ENCODE measurements around the gene NR1H4.
"Not testable (repeated sequence)": the region's sequence is repeated elsewhere in the genome, so short reads cannot be mapped to it uniquely, and the experiment has no call there.

NR1H4 gene

DNA sequence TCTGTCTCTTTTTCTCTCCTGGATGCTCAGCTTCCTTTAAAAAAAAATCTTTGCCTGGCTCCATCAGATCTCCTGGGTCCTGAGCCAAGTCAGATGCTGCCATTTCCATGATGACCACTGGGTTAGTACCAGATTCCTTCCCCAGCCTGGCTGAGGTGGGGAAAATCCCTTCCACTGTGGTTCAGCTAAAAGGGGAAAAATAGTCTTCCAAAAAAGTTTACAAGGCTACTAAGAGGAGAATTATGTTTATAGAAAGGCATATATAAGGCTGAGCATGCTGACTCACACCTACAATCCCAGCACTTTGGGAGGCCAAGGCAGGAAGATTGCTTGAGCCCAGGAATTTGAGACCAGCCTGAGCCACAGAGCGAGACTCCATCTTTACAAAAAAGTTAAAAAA lies 71.4 kb downstream of the NR1H4 start:
- Histone ChIP-seq H3K36me3 (ENCODE audit: insufficient read depth, insufficient read length, low read length) (no peaks in the 10 kb centered on the region), H3K27me3 (ENCODE audit: insufficient read depth, insufficient read length) (no peaks in the 10 kb centered on the region), H3K9me3 (ENCODE audit: insufficient read depth, low read length) (no peaks in the 10 kb centered on the region), H3K9ac (ENCODE audit: insufficient read length, low read depth) (no peak overlapping the region), H3K4me3 (ENCODE audit: insufficient read length, low read depth) (no peak overlapping the region), H3K4me1 (ENCODE audit: insufficient read depth, insufficient read length) (no peaks in the 10 kb centered on the region)
- no peak for TF ChIP-seq YY1 (IDR thresholded peaks at IDR 0.05; ENCODE audit: insufficient read depth, insufficient read length)
- TF ChIP-seq ZNF274 (IDR thresholded peaks at IDR 0.05; ENCODE audit: low read depth, low read length), result no peak
- TF ChIP-seq SUZ12 (IDR thresholded peaks at IDR 0.05; ENCODE audit: extremely low read depth, insufficient read depth, insufficient read length), result no peak
- no peak for DNase-seq (ENCODE audit: low read depth, low spot score)

DNA sequence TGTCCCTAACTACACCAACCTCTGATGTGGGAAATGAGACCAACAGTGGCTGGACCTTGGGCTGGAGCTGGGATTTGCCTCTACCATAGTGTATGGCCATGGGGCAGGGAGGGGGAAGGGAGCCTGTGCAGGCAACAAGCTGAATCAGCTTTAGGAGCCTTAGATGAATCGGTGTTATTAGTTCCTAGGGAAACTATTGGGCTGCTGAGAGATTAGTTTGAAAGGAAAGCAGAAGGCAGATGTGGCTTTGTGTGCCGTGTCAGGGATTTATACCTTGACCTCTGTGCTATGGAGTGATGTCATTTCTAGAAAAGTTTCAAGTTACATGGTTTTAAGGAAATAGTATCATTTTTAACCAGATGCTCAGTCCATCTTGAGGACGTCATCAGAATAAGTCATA lies 80.3 kb downstream of the NR1H4 start:
- no peak for TF ChIP-seq ZNF274 (IDR thresholded peaks at IDR 0.05; ENCODE audit: low read depth, low read length)
- TF ChIP-seq YY1 (IDR thresholded peaks at IDR 0.05; ENCODE audit: insufficient read depth, insufficient read length), result no peak
- no peak for TF ChIP-seq SUZ12 (IDR thresholded peaks at IDR 0.05; ENCODE audit: extremely low read depth, insufficient read depth, insufficient read length)
- no peaks in the 10 kb centered on the region for H3K4me1 ChIP-seq (ENCODE audit: insufficient read depth, insufficient read length)
- no peaks in the 10 kb centered on the region for H3K9me3 ChIP-seq (ENCODE audit: insufficient read depth, low read length)
- no peak overlapping the region for H3K9ac ChIP-seq (ENCODE audit: insufficient read length, low read depth)
- no peak for DNase-seq (ENCODE audit: low read depth, low spot score)
- H3K27me3 ChIP-seq (ENCODE audit: insufficient read depth, insufficient read length), result no peaks in the 10 kb centered on the region
- H3K36me3 ChIP-seq (ENCODE audit: insufficient read depth, insufficient read length, low read length), result no peaks in the 10 kb centered on the region
- no peak overlapping the region for H3K4me3 ChIP-seq (ENCODE audit: insufficient read length, low read depth)

GRCh38 chr12:100554608-100555077 lies 81.0 kb downstream of the NR1H4 start:
- peak; percentile 78 for DNase-seq (ENCODE audit: low read depth, low spot score)
- TF ChIP-seq SUZ12 (IDR thresholded peaks at IDR 0.05; ENCODE audit: extremely low read depth, insufficient read depth, insufficient read length), result no peak
- no peak for TF ChIP-seq ZNF274 (IDR thresholded peaks at IDR 0.05; ENCODE audit: low read depth, low read length)
- TF ChIP-seq YY1 (IDR thresholded peaks at IDR 0.05; ENCODE audit: insufficient read depth, insufficient read length), result no peak
- Histone ChIP-seq H3K4me3 (ENCODE audit: insufficient read length, low read depth) (no peak overlapping the region), H3K9ac (ENCODE audit: insufficient read length, low read depth) (no peak overlapping the region), H3K27me3 (ENCODE audit: insufficient read depth, insufficient read length) (no peaks in the 10 kb centered on the region), H3K36me3 (ENCODE audit: insufficient read depth, insufficient read length, low read length) (no peaks in the 10 kb centered on the region), H3K9me3 (ENCODE audit: insufficient read depth, low read length) (no peaks in the 10 kb centered on the region), H3K4me1 (ENCODE audit: insufficient read depth, insufficient read length) (no peaks in the 10 kb centered on the region)

DNA sequence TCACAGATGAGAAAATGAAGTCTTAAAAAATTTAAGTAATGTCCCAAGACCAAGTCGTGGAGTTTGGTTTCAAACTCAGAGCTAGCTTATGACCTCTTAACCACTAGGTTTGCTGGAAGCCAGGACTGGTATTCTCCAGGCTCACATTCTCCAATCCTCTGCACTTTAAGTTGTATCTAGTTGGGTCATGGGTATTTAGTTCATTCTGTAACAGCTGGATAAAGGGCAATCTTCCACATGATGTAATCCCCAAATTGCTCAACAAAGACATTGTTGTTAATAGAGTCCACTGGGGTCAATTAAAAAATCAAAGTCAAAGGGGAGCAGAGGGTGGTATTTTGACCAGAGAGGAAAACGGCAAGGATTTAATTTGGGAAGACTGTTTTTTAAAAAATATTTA lies 82.1 kb downstream of the NR1H4 start:
- Histone ChIP-seq H3K27me3 (ENCODE audit: insufficient read depth, insufficient read length) (no peaks in the 10 kb centered on the region), H3K36me3 (ENCODE audit: insufficient read depth, insufficient read length, low read length) (no peaks in the 10 kb centered on the region), H3K4me1 (ENCODE audit: insufficient read depth, insufficient read length) (no peaks in the 10 kb centered on the region), H3K9ac (ENCODE audit: insufficient read length, low read depth) (no peak overlapping the region), H3K4me3 (ENCODE audit: insufficient read length, low read depth) (no peak overlapping the region), H3K9me3 (ENCODE audit: insufficient read depth, low read length) (no peaks in the 10 kb centered on the region)
- TF ChIP-seq ZNF274 (IDR thresholded peaks at IDR 0.05; ENCODE audit: low read depth, low read length) (no peak), YY1 (IDR thresholded peaks at IDR 0.05; ENCODE audit: insufficient read depth, insufficient read length) (no peak), SUZ12 (IDR thresholded peaks at IDR 0.05; ENCODE audit: extremely low read depth, insufficient read depth, insufficient read length) (no peak)
- no peak for DNase-seq (ENCODE audit: low read depth, low spot score)

- no peaks in the 10 kb centered on the region for H3K9me3 ChIP-seq (ENCODE audit: insufficient read depth, low read length)
- no peaks in the 10 kb centered on the region for H3K27me3 ChIP-seq (ENCODE audit: insufficient read depth, insufficient read length)
- H3K4me1 ChIP-seq (ENCODE audit: insufficient read depth, insufficient read length), result no peaks in the 10 kb centered on the region
- H3K9ac ChIP-seq (ENCODE audit: insufficient read length, low read depth), result no peak overlapping the region
- DNase-seq (ENCODE audit: low read depth, low spot score), result no peak
- H3K4me3 ChIP-seq (ENCODE audit: insufficient read length, low read depth), result no peak overlapping the region
- TF ChIP-seq ZNF274 (IDR thresholded peaks at IDR 0.05; ENCODE audit: low read depth, low read length), result no peak
- H3K36me3 ChIP-seq (ENCODE audit: insufficient read depth, insufficient read length, low read length), result no peaks in the 10 kb centered on the region
These were observed 83.7 kb downstream of the NR1H4 start for GRCh38 chr12:100557357-100557756.

DNA sequence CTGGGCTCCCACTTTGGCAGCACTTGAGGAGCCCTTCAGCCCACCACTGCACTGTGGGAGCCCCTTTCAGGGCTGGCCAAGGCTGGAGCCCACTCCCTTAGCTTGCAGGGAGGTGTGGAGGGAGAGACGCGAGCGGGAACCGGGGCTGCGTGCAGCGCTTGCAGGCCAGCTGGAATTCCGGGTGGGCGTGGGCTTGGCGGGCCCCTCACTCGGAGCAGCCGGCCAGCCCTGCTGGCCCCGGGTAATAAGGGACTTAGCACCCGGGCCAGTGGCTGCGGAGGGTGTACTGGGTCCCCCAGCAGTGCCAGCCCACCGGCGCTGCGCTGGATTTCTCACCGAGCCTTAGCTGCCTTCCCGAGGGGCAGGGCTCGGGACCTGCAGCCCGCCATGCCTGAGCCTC lies 85.6 kb downstream of the NR1H4 start:
- not testable (repeated sequence) for DNase-seq (ENCODE audit: low read depth, low spot score); H3K9ac ChIP-seq (ENCODE audit: insufficient read length, low read depth); H3K27me3 ChIP-seq (ENCODE audit: insufficient read depth, insufficient read length); H3K4me1 ChIP-seq (ENCODE audit: insufficient read depth, insufficient read length); H3K36me3 ChIP-seq (ENCODE audit: insufficient read depth, insufficient read length, low read length); H3K4me3 ChIP-seq (ENCODE audit: insufficient read length, low read depth); H3K9me3 ChIP-seq (ENCODE audit: insufficient read depth, low read length)

- H3K4me3 ChIP-seq (ENCODE audit: insufficient read length, low read depth), result no peak overlapping the region
- no peaks in the 10 kb centered on the region for H3K27me3 ChIP-seq (ENCODE audit: insufficient read depth, insufficient read length)
- no peak for DNase-seq (ENCODE audit: low read depth, low spot score)
- TF ChIP-seq YY1 (IDR thresholded peaks at IDR 0.05; ENCODE audit: insufficient read depth, insufficient read length), result no peak
- no peak for TF ChIP-seq SUZ12 (IDR thresholded peaks at IDR 0.05; ENCODE audit: extremely low read depth, insufficient read depth, insufficient read length)
- no peak for TF ChIP-seq ZNF274 (IDR thresholded peaks at IDR 0.05; ENCODE audit: low read depth, low read length)
- no peak overlapping the region for H3K9ac ChIP-seq (ENCODE audit: insufficient read length, low read depth)
- no peaks in the 10 kb centered on the region for H3K36me3 ChIP-seq (ENCODE audit: insufficient read depth, insufficient read length, low read length)
- H3K9me3 ChIP-seq (ENCODE audit: insufficient read depth, low read length), result no peaks in the 10 kb centered on the region
- H3K4me1 ChIP-seq (ENCODE audit: insufficient read depth, insufficient read length), result no peaks in the 10 kb centered on the region
These were observed 90.4 kb downstream of the NR1H4 start for GRCh38 chr12:100564090-100564489.

DNA sequence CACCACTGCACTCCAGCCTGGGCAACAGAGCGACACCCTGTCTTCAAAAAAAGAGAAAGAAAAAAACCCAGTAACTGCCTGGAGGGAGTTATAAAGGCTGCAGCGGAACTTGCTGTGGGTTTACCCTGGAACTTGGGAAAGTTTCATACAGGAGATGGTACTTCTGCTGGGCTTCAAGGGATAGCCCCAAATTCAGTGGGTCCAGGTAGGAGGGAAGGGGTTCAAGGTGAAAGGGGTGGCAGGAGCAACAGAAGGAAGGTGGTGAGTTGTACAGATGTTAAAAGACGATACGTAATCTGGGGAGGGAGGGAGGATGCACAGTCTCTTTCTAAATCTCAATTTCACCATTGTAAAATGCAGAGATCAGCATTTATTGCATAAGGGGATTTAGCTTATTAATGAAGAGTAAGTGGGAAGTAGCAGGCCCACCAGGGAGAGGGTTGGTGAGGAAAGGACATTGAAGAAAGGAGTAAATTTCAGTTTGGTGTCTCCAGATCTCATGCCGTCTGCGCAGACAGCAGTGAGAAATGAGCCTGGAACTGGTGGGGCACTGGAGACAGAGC lies 91.3 kb downstream of the NR1H4 start:
- H3K9me3 ChIP-seq (ENCODE audit: insufficient read depth, low read length), result no peaks in the 10 kb centered on the region
- no peaks in the 10 kb centered on the region for H3K36me3 ChIP-seq (ENCODE audit: insufficient read depth, insufficient read length, low read length)
- no peak overlapping the region for H3K9ac ChIP-seq (ENCODE audit: insufficient read length, low read depth)
- H3K27me3 ChIP-seq (ENCODE audit: insufficient read depth, insufficient read length), result no peaks in the 10 kb centered on the region
- TF ChIP-seq YY1 (IDR thresholded peaks at IDR 0.05; ENCODE audit: insufficient read depth, insufficient read length) (no peak), ZNF274 (IDR thresholded peaks at IDR 0.05; ENCODE audit: low read depth, low read length) (no peak), SUZ12 (IDR thresholded peaks at IDR 0.05; ENCODE audit: extremely low read depth, insufficient read depth, insufficient read length) (no peak)
- H3K4me1 ChIP-seq (ENCODE audit: insufficient read depth, insufficient read length), result no peaks in the 10 kb centered on the region
- H3K4me3 ChIP-seq (ENCODE audit: insufficient read length, low read depth), result no peak overlapping the region
- DNase-seq (ENCODE audit: low read depth, low spot score), result no peak
